Neural cell (in vitro differentiated cells): ENCODE data around the gene CMTM5. TPM values are rescaled to one million over a fixed set of nuclear protein-coding genes. Genes with fewer than 3 reads are reported as not detected.

Experiments used
- H2AFZ ChIP-seq: fragments of 200-600, 300-800 bp; sonication (generic), shearing (Covaris generic); 2 replicates; pipeline ENCODE4 v1.6.0; 2014; ENCODE audit warnings: low read depth, mild to moderate bottlenecking, antibody characterized with exemption, low read length, moderate library complexity
- H3F3A ChIP-seq: fragments of 200-600 bp; shearing (Covaris generic); 2 replicates; pipeline ENCODE4 v1.6.1; 2016; ENCODE audit warnings: mild to moderate bottlenecking, moderate library complexity, mixed read lengths, antibody characterized with exemption, low read length; ENCODE audit not compliant: insufficient read depth, poor library complexity, severe bottlenecking
- H3K27ac ChIP-seq: fragments of 200-600, 300-800 bp; sonication (generic), shearing (Covaris generic); 2 replicates; pipeline ENCODE4 v1.5.1; 2014; ENCODE audit warnings: mild to moderate bottlenecking, low read length, moderate library complexity
- H3K27me3 ChIP-seq: fragments of 300-800, 200-600 bp; sonication (generic), shearing (Covaris generic); 2 replicates; pipeline ENCODE4 v1.6.0; 2014; ENCODE audit warnings: mild to moderate bottlenecking, low read depth, low read length, moderate library complexity; ENCODE audit not compliant: insufficient read depth
- H3K36me3 ChIP-seq: fragments of 300-800, 200-600 bp; sonication (generic), shearing (Covaris generic); 2 replicates; pipeline ENCODE4 v1.5.1; 2014; ENCODE audit warnings: mild to moderate bottlenecking, antibody characterized with exemption, low read length, moderate library complexity; ENCODE audit not compliant: insufficient read depth
- H3K4me2 ChIP-seq: fragments of 300-800, 200-600 bp; sonication (generic), shearing (Covaris generic); 2 replicates; pipeline ENCODE4 v1.6.0; 2014; ENCODE audit warnings: mild to moderate bottlenecking, low read length
- H3K4me3 ChIP-seq: fragments of 300-800, 200-600 bp; sonication (generic), shearing (Covaris generic); 2 replicates; pipeline ENCODE4 v1.5.1; 2014; ENCODE audit warnings: mild to moderate bottlenecking, low read length, moderate library complexity
- H3K79me2 ChIP-seq: fragments of 200-600 bp; shearing (Covaris generic); replicated peaks from 2 replicates; pipeline ENCODE4 v1.6.0; 2014; ENCODE audit warnings: mild to moderate bottlenecking, low read length, moderate library complexity; ENCODE audit not compliant: insufficient read depth
- H3K9ac ChIP-seq: fragments of 300-800, 200-600 bp; sonication (generic), shearing (Covaris generic); 2 replicates; pipeline ENCODE4 v1.6.1; 2016; ENCODE audit warnings: mild to moderate bottlenecking, low read length, mixed read lengths
- H3K9me2 ChIP-seq: fragments of 200-600 bp; shearing (Covaris generic); 2 replicates; pipeline ENCODE4 v1.6.1; 2016; ENCODE audit warnings: mild to moderate bottlenecking, low read length, mixed read lengths; ENCODE audit not compliant: insufficient read depth
- H3K9me3 ChIP-seq: fragments of 200-600, 300-800 bp; sonication (generic), shearing (Covaris generic); 2 replicates; pipeline ENCODE4 v1.6.1; 2016; ENCODE audit warnings: mild to moderate bottlenecking, mixed run types, low read length, moderate library complexity, mixed read lengths
- H4K20me1 ChIP-seq: fragments of 200-600 bp; shearing (Covaris generic); 2 replicates; pipeline ENCODE4 v1.6.1; 2016; ENCODE audit warnings: mild to moderate bottlenecking, mixed run types; ENCODE audit not compliant: insufficient read depth
- EP300 ChIP-seq: fragments of 450-650 bp; conservative IDR thresholded peaks from 2 replicates; pipeline ENCODE4 v1.6.1; 2014; ENCODE audit warnings: antibody characterized with exemption, mild to moderate bottlenecking, moderate library complexity; ENCODE audit not compliant: poor library complexity, severe bottlenecking
- EZH2 ChIP-seq: fragments of 200-600, 300-800 bp; shearing (Covaris generic), sonication (generic); IDR thresholded peaks from 2 replicates; pipeline ENCODE4 v1.6.1; 2014; ENCODE audit warnings: antibody characterized with exemption, low read length, borderline replicate concordance, mild to moderate bottlenecking; ENCODE audit not compliant: insufficient read depth, poor library complexity, severe bottlenecking
- MXI1 ChIP-seq: fragments of 450-650 bp; conservative IDR thresholded peaks from 2 replicates; pipeline ENCODE4 v1.6.1; 2014; ENCODE audit warnings: antibody characterized with exemption, mild to moderate bottlenecking; ENCODE audit not compliant: poor library complexity, severe bottlenecking
- POLR2AphosphoS5 ChIP-seq: IDR thresholded peaks from 2 replicates; pipeline ENCODE4 v1.6.1; 2012
- RAD21 ChIP-seq: fragments of 450-650 bp; conservative IDR thresholded peaks from 2 replicates; pipeline ENCODE4 v1.6.1; 2014; ENCODE audit warnings: antibody characterized with exemption, mild to moderate bottlenecking, moderate library complexity
- SMC3 ChIP-seq: fragments of 450-650 bp; conservative IDR thresholded peaks from 2 replicates; pipeline ENCODE4 v1.6.1; 2014; ENCODE audit warnings: antibody characterized with exemption, mild to moderate bottlenecking, moderate library complexity; ENCODE audit not compliant: poor library complexity
- TAF1 ChIP-seq: IDR thresholded peaks from 2 replicates; pipeline ENCODE4 v1.6.1; 2012; ENCODE audit warnings: low read depth
- polyA plus RNA-seq: library from polyadenylated mRNA; depleted of rRNA; stranded (reverse); fragments of >200 nt; gene quantifications from 2 replicates; pipeline ENCODE4 v1.2.3, GENCODE V29; 2014
- TF ChIP-seq, protein P1 (sequence below): fragments of 450-650 bp; IDR thresholded peaks from 2 replicates; pipeline ENCODE4 v1.5.1; 2014; ENCODE audit warnings: antibody characterized with exemption, mild to moderate bottlenecking, moderate library complexity; ENCODE audit not compliant: poor library complexity, severe bottlenecking
- TF ChIP-seq, protein P2 (sequence below): IDR thresholded peaks from 2 replicates; pipeline ENCODE4 v1.6.1; 2012; ENCODE audit warnings: borderline replicate concordance

CMTM5 gene
- polyA plus RNA-seq, 1 donor from 2014 or later = not detected

DNA sequence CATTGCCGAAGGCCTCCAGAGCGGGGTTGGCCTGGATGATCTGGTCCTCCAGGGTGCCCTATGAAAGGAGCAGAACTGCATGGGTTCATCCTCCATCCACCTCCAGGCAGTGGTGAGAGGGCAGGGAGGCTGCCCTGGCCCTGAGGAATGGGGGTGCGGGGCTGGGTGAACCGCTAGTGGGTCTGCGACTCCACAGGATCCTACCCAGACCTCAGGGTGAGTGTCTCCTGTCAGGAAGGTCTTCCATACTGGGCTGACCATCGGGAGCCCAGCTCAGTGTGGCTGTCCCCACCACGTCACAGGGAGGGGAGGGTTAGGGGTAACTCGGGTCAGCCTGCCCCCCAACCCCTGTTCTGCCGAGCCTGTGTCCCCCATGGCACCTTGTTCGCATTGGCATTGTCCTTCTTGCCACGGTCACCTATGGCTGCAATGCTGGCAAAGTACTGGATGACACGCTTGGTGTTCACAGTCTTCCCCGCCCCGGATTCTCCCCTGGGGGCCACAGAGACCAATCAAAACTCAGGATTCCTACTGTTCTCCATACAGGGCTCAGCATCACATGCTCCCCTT lies 27.6 kb downstream of the CMTM5 start:
- Histone ChIP-seq H3K36me3 (no peaks in the 10 kb centered on the region), H3K4me2 (no peak overlapping the region), H3K4me3 (no peak overlapping the region), H3K27me3 (no peaks in the 10 kb centered on the region), H3K79me2 (no peaks in the 10 kb centered on the region), H2AFZ (no peak overlapping the region), H4K20me1 (no peaks in the 10 kb centered on the region), H3F3A (no peaks in the 10 kb centered on the region), H3K27ac (no peak overlapping the region), H3K9me2 (no peaks in the 10 kb centered on the region), H3K9me3 (no peaks in the 10 kb centered on the region), H3K9ac (no peak overlapping the region)
- TF ChIP-seq EZH2 (no peak), SMC3 (no peak), EP300 (no peak), RAD21 (no peak), MXI1 (no peak)

DNA sequence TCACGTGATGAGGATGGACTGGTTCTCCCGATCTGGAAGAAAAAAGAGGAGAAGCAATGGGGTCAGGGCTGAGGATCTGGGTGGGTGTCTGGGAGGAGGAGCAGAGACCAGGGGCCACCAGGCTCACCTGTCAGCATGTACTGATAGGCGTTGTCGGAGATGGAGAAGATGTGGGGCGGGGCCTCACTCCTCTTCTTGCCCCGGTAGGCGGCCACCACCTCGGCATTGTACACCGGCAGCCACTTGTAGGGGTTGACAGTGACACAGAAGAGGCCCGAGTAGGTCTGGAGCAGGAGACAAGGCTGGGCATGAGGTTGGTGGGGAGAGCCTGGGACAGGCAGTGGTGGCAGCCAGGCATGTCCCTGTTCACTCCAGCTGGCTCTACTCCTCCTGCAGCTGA lies 28.2 kb downstream of the CMTM5 start:
- H2AFZ ChIP-seq = no peak overlapping the region
- TF ChIP-seq POLR2AphosphoS5 = no peak
- no peak for TF ChIP-seq EP300
- no peak for TF ChIP-seq MXI1
- TF ChIP-seq EZH2 = no peak
- no peak for TF ChIP-seq RAD21
- TF ChIP-seq TAF1 = no peak
- TF ChIP-seq, protein P1, sequence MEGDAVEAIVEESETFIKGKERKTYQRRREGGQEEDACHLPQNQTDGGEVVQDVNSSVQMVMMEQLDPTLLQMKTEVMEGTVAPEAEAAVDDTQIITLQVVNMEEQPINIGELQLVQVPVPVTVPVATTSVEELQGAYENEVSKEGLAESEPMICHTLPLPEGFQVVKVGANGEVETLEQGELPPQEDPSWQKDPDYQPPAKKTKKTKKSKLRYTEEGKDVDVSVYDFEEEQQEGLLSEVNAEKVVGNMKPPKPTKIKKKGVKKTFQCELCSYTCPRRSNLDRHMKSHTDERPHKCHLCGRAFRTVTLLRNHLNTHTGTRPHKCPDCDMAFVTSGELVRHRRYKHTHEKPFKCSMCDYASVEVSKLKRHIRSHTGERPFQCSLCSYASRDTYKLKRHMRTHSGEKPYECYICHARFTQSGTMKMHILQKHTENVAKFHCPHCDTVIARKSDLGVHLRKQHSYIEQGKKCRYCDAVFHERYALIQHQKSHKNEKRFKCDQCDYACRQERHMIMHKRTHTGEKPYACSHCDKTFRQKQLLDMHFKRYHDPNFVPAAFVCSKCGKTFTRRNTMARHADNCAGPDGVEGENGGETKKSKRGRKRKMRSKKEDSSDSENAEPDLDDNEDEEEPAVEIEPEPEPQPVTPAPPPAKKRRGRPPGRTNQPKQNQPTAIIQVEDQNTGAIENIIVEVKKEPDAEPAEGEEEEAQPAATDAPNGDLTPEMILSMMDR = no peak
- TF ChIP-seq, protein P2, sequence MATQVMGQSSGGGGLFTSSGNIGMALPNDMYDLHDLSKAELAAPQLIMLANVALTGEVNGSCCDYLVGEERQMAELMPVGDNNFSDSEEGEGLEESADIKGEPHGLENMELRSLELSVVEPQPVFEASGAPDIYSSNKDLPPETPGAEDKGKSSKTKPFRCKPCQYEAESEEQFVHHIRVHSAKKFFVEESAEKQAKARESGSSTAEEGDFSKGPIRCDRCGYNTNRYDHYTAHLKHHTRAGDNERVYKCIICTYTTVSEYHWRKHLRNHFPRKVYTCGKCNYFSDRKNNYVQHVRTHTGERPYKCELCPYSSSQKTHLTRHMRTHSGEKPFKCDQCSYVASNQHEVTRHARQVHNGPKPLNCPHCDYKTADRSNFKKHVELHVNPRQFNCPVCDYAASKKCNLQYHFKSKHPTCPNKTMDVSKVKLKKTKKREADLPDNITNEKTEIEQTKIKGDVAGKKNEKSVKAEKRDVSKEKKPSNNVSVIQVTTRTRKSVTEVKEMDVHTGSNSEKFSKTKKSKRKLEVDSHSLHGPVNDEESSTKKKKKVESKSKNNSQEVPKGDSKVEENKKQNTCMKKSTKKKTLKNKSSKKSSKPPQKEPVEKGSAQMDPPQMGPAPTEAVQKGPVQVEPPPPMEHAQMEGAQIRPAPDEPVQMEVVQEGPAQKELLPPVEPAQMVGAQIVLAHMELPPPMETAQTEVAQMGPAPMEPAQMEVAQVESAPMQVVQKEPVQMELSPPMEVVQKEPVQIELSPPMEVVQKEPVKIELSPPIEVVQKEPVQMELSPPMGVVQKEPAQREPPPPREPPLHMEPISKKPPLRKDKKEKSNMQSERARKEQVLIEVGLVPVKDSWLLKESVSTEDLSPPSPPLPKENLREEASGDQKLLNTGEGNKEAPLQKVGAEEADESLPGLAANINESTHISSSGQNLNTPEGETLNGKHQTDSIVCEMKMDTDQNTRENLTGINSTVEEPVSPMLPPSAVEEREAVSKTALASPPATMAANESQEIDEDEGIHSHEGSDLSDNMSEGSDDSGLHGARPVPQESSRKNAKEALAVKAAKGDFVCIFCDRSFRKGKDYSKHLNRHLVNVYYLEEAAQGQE = no peak
- TF ChIP-seq SMC3 = no peak

More for the DNA sequence above, 28.2 kb downstream of the CMTM5 start:
- Histone ChIP-seq H3K4me2 (no peak overlapping the region), H3K9ac (no peak overlapping the region), H3K36me3 (no peaks in the 10 kb centered on the region), H3K27me3 (no peaks in the 10 kb centered on the region), H4K20me1 (no peaks in the 10 kb centered on the region), H3K9me2 (no peaks in the 10 kb centered on the region), H3K79me2 (no peaks in the 10 kb centered on the region), H3K9me3 (no peaks in the 10 kb centered on the region), H3K27ac (no peak overlapping the region), H3K4me3 (no peak overlapping the region), H3F3A (no peaks in the 10 kb centered on the region)
